ENCODE data around the gene POM121.
A peak's percentile ranks its signal among the peaks of the same experiment; 100 is the strongest.
"Not testable (repeated sequence)": the region's sequence is repeated elsewhere in the genome, so short reads cannot be mapped to it uniquely, and the experiment has no call there.

POM121 gene

DNA sequence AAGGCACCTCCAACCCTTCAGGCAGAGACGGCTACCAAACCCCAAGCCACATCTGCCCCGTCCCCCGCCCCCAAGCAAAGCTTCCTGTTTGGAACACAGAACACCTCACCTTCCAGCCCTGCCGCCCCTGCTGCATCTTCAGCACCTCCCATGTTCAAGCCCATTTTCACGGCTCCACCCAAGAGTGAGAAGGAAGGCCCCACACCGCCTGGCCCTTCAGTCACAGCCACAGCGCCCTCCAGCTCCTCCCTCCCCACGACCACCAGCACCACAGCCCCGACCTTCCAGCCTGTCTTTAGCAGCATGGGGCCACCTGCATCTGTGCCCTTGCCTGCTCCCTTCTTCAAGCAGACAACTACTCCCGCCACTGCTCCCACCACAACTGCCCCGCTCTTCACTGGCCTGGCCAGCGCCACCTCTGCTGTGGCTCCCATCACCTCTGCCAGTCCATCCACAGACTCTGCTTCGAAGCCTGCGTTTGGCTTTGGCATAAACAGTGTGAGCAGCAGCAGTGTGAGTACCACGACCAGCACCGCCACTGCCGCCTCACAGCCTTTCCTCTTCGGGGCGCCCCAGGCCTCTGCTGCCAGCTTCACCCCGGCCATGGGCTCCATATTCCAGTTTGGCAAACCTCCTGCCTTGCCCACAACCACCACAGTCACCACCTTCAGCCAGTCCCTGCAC lies 17.3 kb downstream of the POM121 start:
- not testable (repeated sequence) for H2AFZ ChIP-seq (ENCODE audit: low read depth); H3K4me1 ChIP-seq (ENCODE audit: low read depth, poor library complexity, severe bottlenecking); H3K4me3 ChIP-seq (IDR thresholded peaks at IDR 0.05; ENCODE audit: insufficient read depth, low read depth, low read length); H3K79me2 ChIP-seq (ENCODE audit: insufficient read depth, low read depth); H3K27ac ChIP-seq; H3K27me3 ChIP-seq (ENCODE audit: insufficient read depth, low read depth); H3K9ac ChIP-seq; H3K36me3 ChIP-seq (ENCODE audit: insufficient read depth); H4K20me1 ChIP-seq (ENCODE audit: insufficient read depth); H3K4me2 ChIP-seq

DNA sequence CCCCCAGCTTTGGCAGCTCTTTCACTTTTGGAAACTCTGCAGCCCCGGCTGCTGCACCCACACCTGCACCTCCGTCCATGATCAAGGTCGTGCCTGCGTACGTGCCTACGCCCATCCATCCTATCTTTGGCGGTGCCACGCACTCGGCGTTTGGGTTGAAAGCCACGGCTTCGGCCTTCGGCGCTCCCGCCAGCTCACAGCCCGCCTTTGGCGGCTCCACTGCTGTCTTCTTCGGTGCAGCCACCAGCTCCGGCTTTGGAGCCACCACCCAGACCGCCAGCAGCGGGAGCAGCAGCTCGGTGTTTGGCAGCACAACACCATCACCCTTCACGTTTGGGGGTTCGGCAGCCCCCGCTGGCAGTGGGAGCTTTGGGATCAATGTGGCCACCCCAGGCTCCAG lies 18.1 kb downstream of the POM121 start:
- not testable (repeated sequence) for H3K27me3 ChIP-seq (ENCODE audit: insufficient read depth, low read depth); H3K4me1 ChIP-seq (ENCODE audit: low read depth, poor library complexity, severe bottlenecking); H2AFZ ChIP-seq (ENCODE audit: low read depth); H3K27ac ChIP-seq; H3K4me2 ChIP-seq; H3K4me3 ChIP-seq (IDR thresholded peaks at IDR 0.05; ENCODE audit: insufficient read depth, low read depth, low read length); H3K9ac ChIP-seq; H3K79me2 ChIP-seq (ENCODE audit: insufficient read depth, low read depth); H3K36me3 ChIP-seq (ENCODE audit: insufficient read depth); H4K20me1 ChIP-seq (ENCODE audit: insufficient read depth)

DNA sequence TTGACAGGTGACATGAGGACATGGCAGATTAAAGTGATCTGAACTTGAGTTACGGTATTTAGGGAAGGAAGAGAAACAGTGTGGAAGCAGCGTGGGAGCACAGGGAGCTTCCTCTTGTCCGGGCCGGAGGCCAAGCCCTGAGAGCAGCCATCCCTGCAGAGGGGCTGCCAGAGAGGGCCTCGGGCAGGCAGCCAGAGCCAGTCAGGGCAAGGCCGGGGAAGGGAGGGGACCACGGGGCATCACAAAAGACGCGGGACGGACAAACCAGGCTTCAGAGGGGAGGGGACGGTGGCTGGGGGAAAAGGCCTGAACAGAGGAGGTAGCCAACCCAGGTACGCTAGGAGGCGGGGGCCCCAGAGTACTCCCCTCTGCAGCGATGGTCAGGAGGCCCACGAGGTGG lies 20.0 kb downstream of the POM121 start:
- H3K4me3 ChIP-seq (IDR thresholded peaks at IDR 0.05; ENCODE audit: insufficient read depth, low read depth, low read length); H3K27ac ChIP-seq; H3K4me1 ChIP-seq (ENCODE audit: low read depth, poor library complexity, severe bottlenecking); H3K27me3 ChIP-seq (ENCODE audit: insufficient read depth, low read depth); H2AFZ ChIP-seq (ENCODE audit: low read depth); H4K20me1 ChIP-seq (ENCODE audit: insufficient read depth); H3K4me2 ChIP-seq; H3K9ac ChIP-seq; H3K79me2 ChIP-seq (ENCODE audit: insufficient read depth, low read depth); H3K36me3 ChIP-seq (ENCODE audit: insufficient read depth): not testable (repeated sequence)

DNA sequence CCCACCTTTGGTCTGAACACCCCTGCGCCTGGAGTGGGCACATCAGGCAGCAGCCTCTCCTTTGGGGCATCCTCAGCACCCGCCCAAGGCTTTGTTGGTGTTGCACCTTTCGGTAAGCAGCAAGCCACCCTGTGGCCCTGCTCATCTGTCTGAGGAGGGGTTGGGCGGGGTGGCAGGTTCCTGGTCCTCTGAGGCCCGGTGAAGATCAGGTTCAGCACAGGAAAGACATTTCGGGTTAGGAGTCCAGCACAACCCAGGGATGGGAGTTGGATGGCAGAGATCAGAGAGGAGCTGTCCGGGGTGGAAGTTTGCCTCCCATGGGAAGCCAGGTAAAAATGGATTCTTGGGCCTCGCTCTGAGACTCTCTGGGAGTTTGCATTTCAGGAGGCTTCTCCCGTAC lies 20.7 kb downstream of the POM121 start:
- H3K4me1 ChIP-seq (ENCODE audit: low read depth, poor library complexity, severe bottlenecking); H2AFZ ChIP-seq (ENCODE audit: low read depth); H3K79me2 ChIP-seq (ENCODE audit: insufficient read depth, low read depth); H3K27ac ChIP-seq; H3K4me2 ChIP-seq; H4K20me1 ChIP-seq (ENCODE audit: insufficient read depth); H3K4me3 ChIP-seq (IDR thresholded peaks at IDR 0.05; ENCODE audit: insufficient read depth, low read depth, low read length); H3K9ac ChIP-seq; H3K36me3 ChIP-seq (ENCODE audit: insufficient read depth); H3K27me3 ChIP-seq (ENCODE audit: insufficient read depth, low read depth): not testable (repeated sequence)

DNA sequence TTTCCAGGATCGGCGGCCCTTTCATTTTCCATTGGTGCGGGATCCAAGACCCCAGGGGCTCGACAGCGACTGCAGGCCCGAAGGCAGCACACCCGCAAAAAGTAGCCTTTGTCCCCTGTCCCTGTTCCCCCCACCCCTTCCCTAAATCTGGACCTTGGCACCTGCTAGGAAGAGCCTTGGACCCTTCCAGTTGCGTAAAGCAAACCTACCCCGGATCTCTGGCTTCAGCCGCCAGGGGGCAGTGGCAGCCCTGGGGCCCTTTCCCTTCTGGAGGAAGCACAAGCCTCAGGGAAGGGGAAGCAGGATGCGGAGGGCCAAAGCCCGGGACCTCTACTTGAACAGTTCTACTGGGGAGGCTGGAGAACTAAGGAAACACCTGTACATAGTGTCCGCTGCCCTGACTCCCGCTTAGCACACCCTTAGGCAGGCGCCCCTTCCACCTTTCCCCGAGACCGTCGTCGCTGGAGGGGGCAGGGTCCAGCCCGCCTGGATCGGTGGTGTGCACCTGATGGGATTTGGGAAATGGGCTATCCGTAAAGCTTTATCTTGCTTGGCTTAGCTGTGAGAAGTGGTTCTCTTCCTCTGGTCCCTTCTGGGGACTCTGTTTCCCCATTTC lies 21.3 kb downstream of the POM121 start:
- H3K79me2 ChIP-seq (ENCODE audit: insufficient read depth, low read depth); H3K9ac ChIP-seq; H3K27me3 ChIP-seq (ENCODE audit: insufficient read depth, low read depth); H3K4me2 ChIP-seq; H3K4me3 ChIP-seq (IDR thresholded peaks at IDR 0.05; ENCODE audit: insufficient read depth, low read depth, low read length); H2AFZ ChIP-seq (ENCODE audit: low read depth); H3K36me3 ChIP-seq (ENCODE audit: insufficient read depth); H4K20me1 ChIP-seq (ENCODE audit: insufficient read depth); H3K4me1 ChIP-seq (ENCODE audit: low read depth, poor library complexity, severe bottlenecking); H3K27ac ChIP-seq: not testable (repeated sequence)

DNA sequence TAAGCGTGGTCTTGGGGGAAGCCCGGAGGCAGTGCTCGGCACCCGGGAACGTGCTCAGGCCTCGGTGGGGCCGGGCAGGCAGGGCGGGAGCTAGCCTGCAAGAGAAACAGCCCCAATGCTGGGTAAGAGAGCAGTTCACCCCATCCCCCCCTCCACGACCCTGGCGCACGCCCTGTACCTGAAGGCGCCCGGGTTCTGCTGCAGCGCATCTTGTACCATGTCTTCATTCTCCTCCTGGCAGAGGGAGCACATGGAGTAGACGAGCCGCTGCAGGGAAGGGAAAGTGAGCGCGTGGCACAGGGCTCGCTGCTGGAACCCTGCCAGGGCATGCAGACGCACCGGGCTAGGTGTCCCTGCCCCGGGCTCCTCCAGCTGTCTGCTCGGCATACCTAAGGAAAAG lies 23.8 kb downstream of the POM121 start:
- not testable (repeated sequence) for H3K9ac ChIP-seq; H3K79me2 ChIP-seq (ENCODE audit: insufficient read depth, low read depth); H3K36me3 ChIP-seq (ENCODE audit: insufficient read depth); H3K4me3 ChIP-seq (IDR thresholded peaks at IDR 0.05; ENCODE audit: insufficient read depth, low read depth, low read length); H3K4me1 ChIP-seq (ENCODE audit: low read depth, poor library complexity, severe bottlenecking); H4K20me1 ChIP-seq (ENCODE audit: insufficient read depth); H2AFZ ChIP-seq (ENCODE audit: low read depth); H3K27ac ChIP-seq; H3K27me3 ChIP-seq (ENCODE audit: insufficient read depth, low read depth); H3K4me2 ChIP-seq

DNA sequence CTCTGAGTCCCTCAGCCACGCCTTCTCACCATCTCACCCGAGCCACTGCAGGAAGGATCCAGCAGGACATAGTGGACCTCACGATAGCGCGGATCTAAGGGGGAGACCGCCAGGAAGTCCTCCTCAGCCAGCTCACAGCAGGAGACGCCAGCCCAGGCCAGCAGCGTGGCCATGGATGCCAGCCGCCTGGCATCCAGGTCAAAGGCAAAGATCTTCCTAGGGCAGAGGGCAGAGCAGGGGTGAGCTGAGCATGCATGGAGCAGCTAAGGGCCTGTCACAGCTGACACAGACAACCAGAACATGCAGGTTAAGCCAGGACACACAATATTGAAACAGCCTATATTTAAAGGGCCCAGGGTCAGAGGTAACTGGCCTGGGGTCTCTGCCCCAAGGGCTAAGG lies 24.4 kb downstream of the POM121 start:
- not testable (repeated sequence) for H3K9ac ChIP-seq; H3K4me2 ChIP-seq; H3K27ac ChIP-seq; H3K4me1 ChIP-seq (ENCODE audit: low read depth, poor library complexity, severe bottlenecking); H2AFZ ChIP-seq (ENCODE audit: low read depth); H3K36me3 ChIP-seq (ENCODE audit: insufficient read depth); H4K20me1 ChIP-seq (ENCODE audit: insufficient read depth); H3K27me3 ChIP-seq (ENCODE audit: insufficient read depth, low read depth); H3K4me3 ChIP-seq (IDR thresholded peaks at IDR 0.05; ENCODE audit: insufficient read depth, low read depth, low read length); H3K79me2 ChIP-seq (ENCODE audit: insufficient read depth, low read depth)

DNA sequence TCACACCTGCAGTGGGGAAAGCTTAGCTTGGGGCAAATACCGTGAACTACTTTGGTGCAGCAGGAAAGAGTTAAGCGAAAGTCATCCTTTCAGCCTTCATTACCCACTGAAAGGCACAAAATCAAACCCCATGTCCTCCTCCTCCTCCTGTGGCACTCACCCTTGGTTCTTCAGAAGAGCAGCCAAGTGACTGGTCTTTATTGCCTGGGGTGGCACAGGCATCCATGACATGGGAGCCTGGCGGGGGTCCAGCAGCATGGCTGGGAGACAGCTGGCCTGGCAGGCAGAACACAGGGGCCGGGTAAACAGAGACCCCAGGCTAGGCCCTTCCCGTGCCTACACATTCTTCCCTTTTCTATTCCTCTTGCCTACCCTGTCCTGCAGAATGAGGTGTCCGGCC lies 24.8 kb downstream of the POM121 start:
- H3K27me3 ChIP-seq (ENCODE audit: insufficient read depth, low read depth); H3K79me2 ChIP-seq (ENCODE audit: insufficient read depth, low read depth); H3K4me1 ChIP-seq (ENCODE audit: low read depth, poor library complexity, severe bottlenecking); H3K36me3 ChIP-seq (ENCODE audit: insufficient read depth); H2AFZ ChIP-seq (ENCODE audit: low read depth); H3K4me2 ChIP-seq; H3K4me3 ChIP-seq (IDR thresholded peaks at IDR 0.05; ENCODE audit: insufficient read depth, low read depth, low read length); H3K27ac ChIP-seq; H4K20me1 ChIP-seq (ENCODE audit: insufficient read depth); H3K9ac ChIP-seq: not testable (repeated sequence)

DNA sequence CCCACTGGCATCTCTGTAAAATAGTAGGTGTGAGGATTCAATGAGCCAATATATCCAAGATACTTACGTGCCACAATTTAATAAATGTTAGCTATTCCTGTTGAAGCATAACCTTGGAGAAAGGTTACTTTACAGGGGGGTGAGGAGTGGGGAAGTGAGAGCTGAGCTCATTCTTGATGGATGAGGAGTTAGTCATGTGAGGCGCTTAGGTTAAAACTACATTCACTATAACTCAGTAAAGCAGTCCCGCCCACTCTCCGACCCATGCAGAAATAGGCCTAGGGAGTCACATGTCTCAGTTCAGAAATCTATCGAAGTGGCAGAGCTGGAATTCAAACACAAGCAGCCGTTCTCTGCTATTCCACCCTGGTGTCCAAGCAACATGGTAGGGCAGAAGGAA lies 25.5 kb downstream of the POM121 start:
- not testable (repeated sequence) for H4K20me1 ChIP-seq (ENCODE audit: insufficient read depth); H3K4me2 ChIP-seq; H3K4me3 ChIP-seq (IDR thresholded peaks at IDR 0.05; ENCODE audit: insufficient read depth, low read depth, low read length); H3K27me3 ChIP-seq (ENCODE audit: insufficient read depth, low read depth); H3K27ac ChIP-seq; H3K4me1 ChIP-seq (ENCODE audit: low read depth, poor library complexity, severe bottlenecking); H3K9ac ChIP-seq; H2AFZ ChIP-seq (ENCODE audit: low read depth); H3K79me2 ChIP-seq (ENCODE audit: insufficient read depth, low read depth); H3K36me3 ChIP-seq (ENCODE audit: insufficient read depth)

DNA sequence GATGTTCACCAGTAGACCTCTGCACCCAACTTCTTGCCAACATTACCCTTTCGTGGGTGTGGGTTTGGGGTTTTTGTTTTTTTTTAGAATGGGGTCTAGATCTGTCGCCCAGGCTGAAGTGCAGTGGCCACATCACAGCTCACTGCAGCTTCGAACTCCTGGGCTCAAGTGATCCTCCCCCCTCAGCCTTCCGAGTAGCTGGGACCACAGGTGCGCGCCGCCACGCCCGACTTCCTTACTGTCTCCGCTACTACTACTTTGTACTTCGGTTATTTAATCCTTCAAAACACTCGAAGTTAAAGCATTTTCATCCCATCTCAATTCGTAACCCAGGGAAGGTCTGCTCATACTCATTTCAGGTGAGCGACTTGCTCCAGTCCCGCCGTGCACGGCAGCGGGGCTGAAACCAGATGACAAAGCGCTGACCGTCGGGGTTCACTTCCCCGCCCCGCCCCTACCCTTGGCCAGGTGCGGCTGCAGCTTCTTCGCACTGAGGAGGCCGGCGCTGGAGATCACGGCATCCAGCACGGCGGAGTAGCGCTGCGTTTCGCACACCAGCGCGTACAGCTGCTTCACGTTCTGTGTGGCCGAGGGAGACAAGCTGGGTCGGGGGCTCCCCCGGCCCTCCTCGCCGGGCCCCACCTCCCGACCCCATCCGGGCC lies 29.1 kb downstream of the POM121 start:
- not testable (repeated sequence) for H2AFZ ChIP-seq (ENCODE audit: low read depth); H3K9ac ChIP-seq; H3K4me1 ChIP-seq (ENCODE audit: low read depth, poor library complexity, severe bottlenecking); H3K36me3 ChIP-seq (ENCODE audit: insufficient read depth); H4K20me1 ChIP-seq (ENCODE audit: insufficient read depth); H3K27me3 ChIP-seq (ENCODE audit: insufficient read depth, low read depth); H3K27ac ChIP-seq; H3K4me3 ChIP-seq (IDR thresholded peaks at IDR 0.05; ENCODE audit: insufficient read depth, low read depth, low read length); H3K79me2 ChIP-seq (ENCODE audit: insufficient read depth, low read depth)
- peak overlapping the region; percentile 60; the same call in 1 of the 2 replicates for H3K4me2 ChIP-seq

Data from KMS-11 (cell line).